A673 (cell line): ENCODE measurements around the gene AGBL4.

ENCODE experiments used
- EZH2 ChIP-seq: fragments of 200-600 bp; sonication (generic); IDR thresholded peaks from 2 replicates; pipeline ENCODE4 v1.6.1; 2017; ENCODE audit warnings: borderline replicate concordance, low read depth, mild to moderate bottlenecking, mixed read lengths, antibody characterized with exemption, low read length; ENCODE audit not compliant: poor library complexity, severe bottlenecking
- TF ChIP-seq, protein P1 (sequence below): fragments of 300-800, 200-600 bp; sonication (generic); conservative IDR thresholded peaks from 2 replicates; pipeline ENCODE4 v1.5.1; 2017; ENCODE audit warnings: low read depth, mild to moderate bottlenecking, antibody characterized with exemption, low read length, moderate library complexity, mixed read lengths

DNA sequence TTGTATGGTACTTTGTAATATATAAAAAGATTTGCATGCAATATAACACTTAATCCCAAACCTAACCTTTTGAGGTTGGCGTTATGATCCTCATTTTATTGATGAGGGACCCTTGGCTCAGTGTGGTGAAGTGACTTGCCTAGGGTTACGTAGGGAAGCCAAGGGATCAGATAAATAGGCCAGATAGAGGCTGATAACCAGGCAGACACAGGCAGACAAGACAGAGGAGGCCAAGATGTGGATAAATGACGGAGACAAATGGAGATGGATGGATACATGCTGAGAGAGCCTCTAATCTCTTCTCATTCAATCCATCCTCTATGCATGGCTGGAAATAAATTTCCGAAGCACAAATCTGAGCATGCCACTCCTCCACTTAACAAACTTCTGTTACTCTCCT is 1414.9 kb downstream of the AGBL4 start:
- TF ChIP-seq, protein P1, sequence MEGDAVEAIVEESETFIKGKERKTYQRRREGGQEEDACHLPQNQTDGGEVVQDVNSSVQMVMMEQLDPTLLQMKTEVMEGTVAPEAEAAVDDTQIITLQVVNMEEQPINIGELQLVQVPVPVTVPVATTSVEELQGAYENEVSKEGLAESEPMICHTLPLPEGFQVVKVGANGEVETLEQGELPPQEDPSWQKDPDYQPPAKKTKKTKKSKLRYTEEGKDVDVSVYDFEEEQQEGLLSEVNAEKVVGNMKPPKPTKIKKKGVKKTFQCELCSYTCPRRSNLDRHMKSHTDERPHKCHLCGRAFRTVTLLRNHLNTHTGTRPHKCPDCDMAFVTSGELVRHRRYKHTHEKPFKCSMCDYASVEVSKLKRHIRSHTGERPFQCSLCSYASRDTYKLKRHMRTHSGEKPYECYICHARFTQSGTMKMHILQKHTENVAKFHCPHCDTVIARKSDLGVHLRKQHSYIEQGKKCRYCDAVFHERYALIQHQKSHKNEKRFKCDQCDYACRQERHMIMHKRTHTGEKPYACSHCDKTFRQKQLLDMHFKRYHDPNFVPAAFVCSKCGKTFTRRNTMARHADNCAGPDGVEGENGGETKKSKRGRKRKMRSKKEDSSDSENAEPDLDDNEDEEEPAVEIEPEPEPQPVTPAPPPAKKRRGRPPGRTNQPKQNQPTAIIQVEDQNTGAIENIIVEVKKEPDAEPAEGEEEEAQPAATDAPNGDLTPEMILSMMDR, result no peak
- no peak for TF ChIP-seq EZH2
